GM12865 (cell line): ENCODE measurements around the gene RTEL1.
"Not testable (repeated sequence)": the region's sequence is repeated elsewhere in the genome, so short reads cannot be mapped to it uniquely, and the experiment has no call there.

Experiments
- DNase-seq: peaks from one replicate; pipeline ENCODE4 v3.0.0; 2010; ENCODE audit warnings: low read depth
- H3K4me3 ChIP-seq: 2 replicates; pipeline ENCODE4 v1.5.1; 2011; ENCODE audit warnings: mild to moderate bottlenecking, low read depth, low read length, control low read depth
- TF ChIP-seq, protein P1 (sequence below): IDR thresholded peaks from 2 replicates; pipeline ENCODE4 v1.5.1; 2011; ENCODE audit warnings: low read length, control low read depth, low read depth, inconsistent platforms; ENCODE audit not compliant: insufficient read depth; ENCODE audit errors: missing control alignments

The RTEL1 gene

DNA sequence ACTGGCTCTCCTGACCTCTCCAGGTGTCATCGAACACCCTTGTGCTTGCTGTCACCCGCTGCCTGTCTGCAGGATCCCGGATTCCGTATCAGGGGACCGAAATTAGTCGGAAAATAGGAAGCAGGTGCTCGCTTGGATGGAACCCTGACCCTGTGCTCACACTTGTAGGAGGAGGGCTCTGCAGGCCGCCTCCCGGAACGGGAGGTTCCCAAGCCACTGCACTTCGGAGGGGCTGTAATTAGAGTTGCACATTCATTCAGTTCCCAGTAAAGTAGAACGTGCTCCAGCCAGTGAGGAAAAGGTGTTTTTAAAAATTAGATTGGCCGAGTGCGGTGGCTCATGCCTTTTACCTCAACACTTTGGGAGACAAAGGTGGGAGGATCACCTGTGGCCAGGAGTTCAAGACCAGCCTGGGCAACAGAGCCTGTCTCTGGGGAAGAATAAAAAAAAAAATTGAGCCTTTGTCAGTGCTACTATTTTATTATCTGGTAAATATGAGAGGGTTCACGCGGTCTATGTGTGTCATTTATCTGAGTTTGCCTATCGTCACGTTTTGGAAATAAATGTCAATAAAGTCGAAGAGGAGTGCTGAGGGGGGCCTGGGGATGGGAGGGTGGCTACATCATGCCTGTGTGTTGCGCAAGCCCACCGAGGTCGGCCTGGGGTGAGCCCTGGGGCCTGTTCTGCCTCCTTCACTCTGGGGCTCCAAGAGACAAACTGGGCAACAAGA is 29.7 kb upstream of the RTEL1 start:
- peak; percentile 89 for DNase-seq
- TF ChIP-seq, protein P1, sequence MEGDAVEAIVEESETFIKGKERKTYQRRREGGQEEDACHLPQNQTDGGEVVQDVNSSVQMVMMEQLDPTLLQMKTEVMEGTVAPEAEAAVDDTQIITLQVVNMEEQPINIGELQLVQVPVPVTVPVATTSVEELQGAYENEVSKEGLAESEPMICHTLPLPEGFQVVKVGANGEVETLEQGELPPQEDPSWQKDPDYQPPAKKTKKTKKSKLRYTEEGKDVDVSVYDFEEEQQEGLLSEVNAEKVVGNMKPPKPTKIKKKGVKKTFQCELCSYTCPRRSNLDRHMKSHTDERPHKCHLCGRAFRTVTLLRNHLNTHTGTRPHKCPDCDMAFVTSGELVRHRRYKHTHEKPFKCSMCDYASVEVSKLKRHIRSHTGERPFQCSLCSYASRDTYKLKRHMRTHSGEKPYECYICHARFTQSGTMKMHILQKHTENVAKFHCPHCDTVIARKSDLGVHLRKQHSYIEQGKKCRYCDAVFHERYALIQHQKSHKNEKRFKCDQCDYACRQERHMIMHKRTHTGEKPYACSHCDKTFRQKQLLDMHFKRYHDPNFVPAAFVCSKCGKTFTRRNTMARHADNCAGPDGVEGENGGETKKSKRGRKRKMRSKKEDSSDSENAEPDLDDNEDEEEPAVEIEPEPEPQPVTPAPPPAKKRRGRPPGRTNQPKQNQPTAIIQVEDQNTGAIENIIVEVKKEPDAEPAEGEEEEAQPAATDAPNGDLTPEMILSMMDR = no peak
- peak overlapping the region; percentile 81 for H3K4me3 ChIP-seq

GRCh38 chr20:63630956-63631355 is 27.2 kb upstream of the RTEL1 start:
- not testable (repeated sequence) for H3K4me3 ChIP-seq, DNase-seq

GRCh38 chr20:63631426-63631825 is 26.7 kb upstream of the RTEL1 start:
- H3K4me3 ChIP-seq = not testable (repeated sequence)
- peak; percentile 56 for DNase-seq

DNA sequence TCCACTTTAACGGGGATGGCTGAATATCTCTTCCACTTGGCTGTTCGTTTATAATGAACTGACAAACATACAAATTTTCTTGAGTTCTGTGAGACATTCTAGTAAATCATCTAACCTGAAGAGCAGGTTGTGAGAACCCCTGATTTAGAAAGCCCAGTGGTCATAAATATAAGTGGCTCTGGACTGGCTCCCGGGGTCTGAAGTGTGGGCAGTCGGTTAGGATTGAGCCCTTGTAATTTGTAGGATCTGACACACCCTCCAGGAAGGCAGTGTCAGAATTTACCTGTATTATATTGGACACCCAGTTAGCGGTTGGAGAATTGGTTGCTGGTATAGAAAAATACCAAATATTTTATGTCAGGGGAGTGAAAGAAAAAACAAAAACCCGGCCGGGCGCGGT is 24.4 kb upstream of the RTEL1 start:
- H3K4me3 ChIP-seq = no peak overlapping the region
- TF ChIP-seq, protein P1 = no peak
- DNase-seq = no peak

DNA sequence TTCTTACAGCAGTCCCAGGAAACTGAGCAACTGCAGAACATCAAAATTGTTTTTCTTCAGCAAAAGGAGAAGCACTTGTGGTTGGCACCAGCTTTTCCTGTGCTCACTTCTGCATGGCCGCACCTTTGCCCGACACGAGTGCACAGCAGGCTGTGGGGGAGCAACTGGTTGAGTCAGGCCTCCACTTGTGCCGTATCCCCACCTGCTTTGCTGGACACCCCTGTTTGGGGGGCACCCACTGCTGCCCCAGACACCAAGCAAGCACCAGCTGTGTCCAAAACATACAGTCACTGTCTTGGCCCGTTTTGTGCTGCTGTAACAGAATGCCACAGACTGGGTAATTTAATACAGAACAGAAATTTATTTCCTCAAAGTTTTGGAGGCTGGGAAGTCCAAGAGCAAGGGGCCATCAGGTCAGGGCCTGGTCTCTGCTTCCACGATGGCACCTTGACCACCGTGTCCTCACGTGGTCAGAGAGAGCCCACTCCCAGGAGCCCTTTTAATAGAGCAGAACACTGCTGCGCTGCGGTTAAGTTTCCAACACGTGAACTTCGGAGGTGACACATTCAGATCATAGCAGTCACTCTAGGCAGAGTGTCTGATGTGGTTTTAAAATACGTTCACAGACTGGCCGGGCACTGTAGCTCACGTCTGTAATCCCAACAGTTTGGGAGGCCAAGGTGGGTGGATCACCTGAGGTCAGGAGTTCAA is 22.5 kb upstream of the RTEL1 start:
- TF ChIP-seq, protein P1 = no peak
- peak; percentile 85 for DNase-seq
- H3K4me3 ChIP-seq = no peak overlapping the region

GRCh38 chr20:63636752-63637628 is 21.1 kb upstream of the RTEL1 start:
- no peak for DNase-seq
- TF ChIP-seq, protein P1 = no peak
- no peak overlapping the region for H3K4me3 ChIP-seq

DNA sequence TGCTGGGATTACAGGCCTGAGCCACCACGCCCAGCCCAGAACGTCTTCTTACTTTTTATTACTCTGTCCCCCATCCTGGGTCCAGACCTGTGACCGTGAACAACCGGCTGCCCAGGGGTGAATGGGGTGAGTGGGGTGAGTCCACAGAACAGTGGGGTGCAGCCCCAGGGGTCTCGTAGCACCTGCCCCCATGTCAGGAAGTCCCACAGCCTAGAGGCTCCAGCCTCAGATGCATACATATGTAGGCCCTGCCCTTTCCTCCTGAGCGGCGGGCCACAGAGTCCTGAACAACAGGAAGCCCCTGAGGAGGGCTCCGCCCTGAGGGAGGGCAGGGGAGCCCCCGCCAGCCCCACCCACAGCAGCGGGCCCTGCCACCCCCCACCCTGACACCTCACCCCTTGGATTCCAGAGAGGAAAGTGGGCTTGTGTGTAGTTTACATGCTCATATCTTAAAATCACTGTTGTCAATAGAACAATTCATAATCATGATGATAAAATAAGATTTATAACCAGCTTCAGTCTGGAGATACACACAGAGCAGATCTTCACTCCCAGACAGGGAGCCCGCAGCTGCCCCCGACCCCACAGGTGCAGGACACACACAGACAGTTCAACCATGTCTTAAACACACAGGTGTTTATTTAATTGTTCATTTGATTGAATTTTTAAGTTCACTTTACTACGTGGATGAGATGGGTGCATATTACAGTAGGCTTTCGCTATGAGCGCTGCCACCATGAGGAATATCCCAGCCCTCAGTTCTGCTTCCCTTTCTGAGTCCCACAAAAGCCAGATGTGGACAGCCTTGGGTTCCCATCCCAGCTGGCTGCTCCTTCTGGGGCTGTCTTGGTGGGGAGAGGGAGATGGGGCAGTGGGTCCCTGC is 18.8 kb upstream of the RTEL1 start:
- H3K4me3 ChIP-seq = peak overlapping the region; percentile 15
- DNase-seq = peak; percentile 77
- TF ChIP-seq, protein P1 = no peak
